Upper lobe of left lung (tissue), 4 donors: ENCODE results near the gene ROS1.

ENCODE experiments used
- CTCF ChIP-seq, 6 experiments: fragments of 450-650 bp in 4 of 6; fragments of 200-600 bp in 2 of 6; sonication (generic) in 2 of 6; IDR thresholded peaks; one replicate each; pipeline ENCODE4 v1.5.1; 2016 to 2019; ENCODE audit warnings: antibody characterized with exemption in 6 of 6
- EP300 ChIP-seq, 4 donors: sonication (generic); formaldehyde crosslinking; IDR thresholded peaks; one replicate each; pipeline ENCODE4 v1.5.1; 2017; ENCODE audit warnings: antibody characterized with exemption in 4 of 4, control low read depth in 2 of 4
- POLR2A ChIP-seq, 4 donors: fragments of 450-650 bp; IDR thresholded peaks; one replicate each; pipeline ENCODE4 v1.5.1; 2016 to 2017; ENCODE audit warnings: antibody characterized with exemption in 4 of 4, mild to moderate bottlenecking in 2 of 4
- POLR2AphosphoS5 ChIP-seq, 2 donors: sonication (generic); formaldehyde crosslinking; IDR thresholded peaks; one replicate each; pipeline ENCODE4 v1.5.1; 2017; ENCODE audit warnings: antibody characterized with exemption in 2 of 2

GRCh38 chr6:117399126-117399525, 26.6 kb downstream of the ROS1 start:
- TF ChIP-seq EP300 (IDR thresholded peaks at IDR 0.05): no peak
- TF ChIP-seq CTCF (IDR thresholded peaks at IDR 0.05): no peak
- no peak for TF ChIP-seq POLR2AphosphoS5 (IDR thresholded peaks at IDR 0.05)
- no peak for TF ChIP-seq POLR2A (IDR thresholded peaks at IDR 0.05)
